MCF 10A (cell line): ENCODE results near the gene RAD21L1. TPM values are rescaled to one million over a fixed set of nuclear protein-coding genes. Genes with fewer than 3 reads are reported as not detected.
A peak's percentile ranks its signal among the peaks of the same experiment; 100 is the strongest.
"Not testable (repeated sequence)": the region's sequence is repeated elsewhere in the genome, so short reads cannot be mapped to it uniquely, and the experiment has no call there.

ENCODE experiments used
- BruUV-seq: library from RNA; stranded (reverse); fragments of 400-500 nt; replicated peaks from 2 replicates; lab custom pipeline; 2021; lab: Mats Ljungman, UMichigan
- CTCF ChIA-PET: fragments of 300-600 bp; sonication (Branson Sonifier 250); formaldehyde crosslinking; extraction: SDS; loops from one replicate; lab custom pipeline; 2021; ENCODE audit warnings: antibody characterized with exemption, inconsistent platforms; lab: Yijun Ruan, JAX
- POLR2A ChIA-PET: fragments of 300-600, 350-650 bp; sonication (Branson Sonifier 250); formaldehyde crosslinking; extraction: SDS; loops from one replicate; lab custom pipeline; 2020; ENCODE audit warnings: antibody characterized with exemption, inconsistent platforms; lab: Yijun Ruan, JAX
- DNase-seq: peaks from one replicate; pipeline ENCODE4 v3.0.0-alpha.2; 2018; ENCODE audit not compliant: unreplicated experiment
- H3K27ac Mint-ChIP-seq: one replicate; pipeline ENCODE4 v1.8.0; 2022; ENCODE audit warnings: mild to moderate bottlenecking, low read depth, mixed read lengths; ENCODE audit not compliant: unreplicated experiment
- H3K27me3 Mint-ChIP-seq: one replicate; pipeline ENCODE4 v1.8.0; 2022; ENCODE audit warnings: mixed read lengths; ENCODE audit not compliant: insufficient read depth, unreplicated experiment
- H3K36me3 Mint-ChIP-seq: one replicate; pipeline ENCODE4 v1.8.0; 2022; ENCODE audit warnings: mild to moderate bottlenecking, moderate library complexity, mixed read lengths; ENCODE audit not compliant: insufficient read depth, unreplicated experiment
- H3K4me1 Mint-ChIP-seq: one replicate; pipeline ENCODE4 v1.8.0; 2022; ENCODE audit warnings: mixed read lengths; ENCODE audit not compliant: insufficient read depth, unreplicated experiment
- H3K4me3 Mint-ChIP-seq: one replicate; pipeline ENCODE4 v1.8.0; 2022; ENCODE audit warnings: mild to moderate bottlenecking, moderate library complexity, mixed read lengths; ENCODE audit not compliant: unreplicated experiment
- H3K9me3 Mint-ChIP-seq: one replicate; pipeline ENCODE4 v1.8.0; 2022; ENCODE audit warnings: mixed read lengths; ENCODE audit not compliant: unreplicated experiment
- intact Hi-C: fragments of 100-400 bp; cut with micrococcal nuclease; formaldehyde crosslinking; loops from 2 replicates; pipeline ENCODE4 v1.14.1; 2022
- total RNA-seq: library from RNA; stranded (reverse); gene quantifications from 2 replicates; pipeline ENCODE4 v1.2.3, GENCODE V29; 2022
- TF ChIP-seq, protein P1 (sequence below): fragments of 200-600 bp; IDR thresholded peaks from one replicate; pipeline ENCODE4 v1.8.0; 2022; ENCODE audit warnings: antibody characterized with exemption, mild to moderate bottlenecking; ENCODE audit not compliant: unreplicated experiment

Gene RAD21L1
- total RNA-seq, 1 experiment from 2014 or later = not detected

DNA sequence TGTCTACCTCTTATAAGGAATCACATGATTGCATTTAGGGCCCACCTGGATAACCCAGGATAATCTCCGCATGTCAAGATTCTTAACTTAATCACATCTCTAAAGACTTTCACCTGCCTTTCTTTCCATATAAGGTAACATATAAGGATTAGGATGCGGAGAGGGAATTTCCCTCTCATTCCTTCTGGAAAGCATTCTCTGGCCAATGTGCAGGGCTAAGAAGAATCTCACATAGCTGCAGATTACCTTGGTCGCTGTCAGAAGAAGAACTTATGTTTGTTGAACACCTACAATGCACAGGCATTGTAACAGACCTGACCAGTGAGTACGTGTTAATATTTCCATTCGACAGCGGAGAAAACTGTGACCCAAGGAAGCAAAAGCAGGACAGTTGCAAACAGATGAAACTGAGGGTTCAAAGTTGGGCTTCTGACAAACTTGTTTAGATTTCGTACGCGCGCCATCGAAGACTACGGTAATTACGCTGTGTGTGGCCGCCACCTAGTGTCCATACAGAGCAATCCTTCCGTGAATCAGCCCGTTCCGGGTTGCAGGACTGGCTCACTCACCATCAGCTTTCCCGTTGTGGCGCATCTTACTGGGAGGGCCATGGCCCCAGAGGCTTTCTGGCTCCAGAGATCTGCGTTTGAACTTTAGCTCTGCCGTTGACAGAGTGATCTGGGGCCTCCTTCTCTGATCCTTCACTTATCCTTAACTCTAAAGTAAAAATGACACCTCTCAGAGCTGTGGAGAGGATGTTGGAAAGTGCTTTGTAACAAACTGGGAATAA, 13.0 kb upstream of the RAD21L1 start:
- intact Hi-C loops = loop anchor here (1.0 to 10.0 kb wide), 4 partner anchors 104 to 397 kb away; no protein-coding TSS in a partner anchor
- H3K27me3 Mint-ChIP-seq = peaks cover 58% of the 10 kb centered on the region
- ChIA-PET POLR2A (interaction anchor here (0.6 to 1.0 kb wide), 4 partner anchors 12 to 97 kb away, joined by 3 read pairs; no protein-coding TSS in a partner anchor), CTCF (interaction anchor here (0.6 to 7.1 kb wide), 37 partner anchors 9 to 690 kb away, joined by 3 to 56 read pairs (median 4); partner anchors contain the start of genes C20orf202, FAM110A and RAD21L1)
- H3K27ac Mint-ChIP-seq = no peak overlapping the region
- peak; percentile 74 for DNase-seq
- no peak overlapping the region for H3K4me3 Mint-ChIP-seq
- peaks cover 20% of the 10 kb centered on the region for H3K4me1 Mint-ChIP-seq
- H3K9me3 Mint-ChIP-seq = no peaks in the 10 kb centered on the region
- no peaks in the 10 kb centered on the region for H3K36me3 Mint-ChIP-seq
- BruUV-seq = no TSS peak
- TF ChIP-seq, protein P1, sequence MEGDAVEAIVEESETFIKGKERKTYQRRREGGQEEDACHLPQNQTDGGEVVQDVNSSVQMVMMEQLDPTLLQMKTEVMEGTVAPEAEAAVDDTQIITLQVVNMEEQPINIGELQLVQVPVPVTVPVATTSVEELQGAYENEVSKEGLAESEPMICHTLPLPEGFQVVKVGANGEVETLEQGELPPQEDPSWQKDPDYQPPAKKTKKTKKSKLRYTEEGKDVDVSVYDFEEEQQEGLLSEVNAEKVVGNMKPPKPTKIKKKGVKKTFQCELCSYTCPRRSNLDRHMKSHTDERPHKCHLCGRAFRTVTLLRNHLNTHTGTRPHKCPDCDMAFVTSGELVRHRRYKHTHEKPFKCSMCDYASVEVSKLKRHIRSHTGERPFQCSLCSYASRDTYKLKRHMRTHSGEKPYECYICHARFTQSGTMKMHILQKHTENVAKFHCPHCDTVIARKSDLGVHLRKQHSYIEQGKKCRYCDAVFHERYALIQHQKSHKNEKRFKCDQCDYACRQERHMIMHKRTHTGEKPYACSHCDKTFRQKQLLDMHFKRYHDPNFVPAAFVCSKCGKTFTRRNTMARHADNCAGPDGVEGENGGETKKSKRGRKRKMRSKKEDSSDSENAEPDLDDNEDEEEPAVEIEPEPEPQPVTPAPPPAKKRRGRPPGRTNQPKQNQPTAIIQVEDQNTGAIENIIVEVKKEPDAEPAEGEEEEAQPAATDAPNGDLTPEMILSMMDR = peak; percentile 78

DNA sequence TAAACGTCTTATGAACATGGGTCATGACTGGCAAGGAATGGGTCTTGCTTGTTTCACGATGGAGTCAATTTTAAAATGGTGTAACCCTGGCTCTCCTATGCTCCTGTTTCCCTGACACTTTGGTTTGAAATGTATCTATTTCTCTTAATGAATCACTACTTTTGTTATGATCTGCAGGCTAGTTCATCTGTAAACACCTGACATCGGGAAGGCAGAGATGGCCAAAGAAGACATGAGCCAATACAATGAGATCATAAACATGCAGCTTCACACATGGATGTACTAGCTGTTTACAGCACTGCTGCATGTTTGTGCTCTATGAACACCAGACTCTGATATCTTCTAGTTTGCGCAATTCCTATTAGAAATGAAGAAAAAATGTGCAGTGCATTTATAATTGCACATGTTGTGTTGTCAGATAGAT, 11.0 kb upstream of the RAD21L1 start:
- POLR2A ChIA-PET = interaction anchor here (1.5 to 1.6 kb wide), 2 partner anchors 11 kb away, joined by 4 to 5 read pairs; partner anchors contain the start of gene RAD21L1
- CTCF ChIA-PET = interaction anchor here (0.7 to 7.1 kb wide), 9 partner anchors 13 to 398 kb away, joined by 3 to 56 read pairs (median 4); no protein-coding TSS in a partner anchor
- Mint-ChIP-seq H3K4me3 (no peak overlapping the region), H3K36me3 (no peaks in the 10 kb centered on the region), H3K27ac (no peak overlapping the region), H3K27me3 (peaks cover 70% of the 10 kb centered on the region), H3K4me1 (peaks cover 20% of the 10 kb centered on the region), H3K9me3 (no peaks in the 10 kb centered on the region)
- no TSS peak for BruUV-seq
- intact Hi-C loops = loop anchor here (5.0 to 10.0 kb wide), 2 partner anchors 220 to 258 kb away; no protein-coding TSS in a partner anchor
- TF ChIP-seq, protein P1 = no peak
- DNase-seq = no peak

DNA sequence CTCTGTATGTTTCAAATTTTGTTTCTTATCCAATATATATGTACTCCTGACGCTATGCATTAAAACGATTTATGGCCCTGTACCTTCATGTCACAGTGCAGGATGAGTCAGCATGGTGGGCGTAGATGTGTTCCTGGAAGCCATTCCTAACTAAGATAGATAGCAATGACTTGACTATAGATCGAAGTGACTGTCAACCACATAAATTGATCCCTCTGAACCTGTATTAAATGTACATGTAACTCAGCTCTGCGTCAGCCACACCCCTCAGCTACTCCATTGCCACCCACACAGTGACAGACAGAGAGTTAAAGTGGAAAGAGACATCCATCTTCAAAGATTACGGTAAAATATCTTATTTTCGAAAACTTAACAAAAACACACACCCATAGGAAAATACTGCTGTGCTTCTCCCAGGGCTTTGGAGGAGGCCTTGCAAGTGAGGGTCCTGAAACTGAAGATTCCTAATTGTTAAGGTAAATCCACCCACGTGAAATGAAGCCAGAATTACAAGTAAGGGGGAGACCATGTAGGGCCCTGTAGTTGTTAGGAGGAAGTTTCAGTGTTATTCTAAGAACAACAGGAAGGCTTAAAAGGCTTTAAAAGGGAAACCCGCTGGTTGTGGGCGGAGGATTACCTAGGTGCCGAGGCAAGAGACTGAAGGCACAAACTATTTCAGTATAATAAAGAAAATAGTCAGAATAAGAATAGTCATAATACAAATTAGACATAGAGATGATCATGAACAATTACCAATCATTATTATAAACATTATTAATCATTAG, 10.3 kb upstream of the RAD21L1 start:
- intact Hi-C loops = loop anchor here (10.0 kb wide), 1 partner anchor 219 kb away; no protein-coding TSS in a partner anchor
- Mint-ChIP-seq H3K4me3 (no peak overlapping the region), H3K9me3 (no peaks in the 10 kb centered on the region), H3K27ac (peak overlapping the region; percentile 21), H3K36me3 (no peaks in the 10 kb centered on the region), H3K27me3 (peaks cover 70% of the 10 kb centered on the region), H3K4me1 (peaks cover 15% of the 10 kb centered on the region)
- ChIA-PET CTCF (interaction anchor here (0.7 to 1.4 kb wide), 4 partner anchors 35 to 260 kb away, joined by 3 to 4 read pairs (median 3); no protein-coding TSS in a partner anchor), POLR2A (interaction anchor here (1.5 kb wide), 1 partner anchor 10 kb away, joined by 4 read pairs; the partner anchor contains the start of gene RAD21L1)
- BruUV-seq = no TSS peak
- no peak for DNase-seq
- TF ChIP-seq, protein P1 = no peak

DNA sequence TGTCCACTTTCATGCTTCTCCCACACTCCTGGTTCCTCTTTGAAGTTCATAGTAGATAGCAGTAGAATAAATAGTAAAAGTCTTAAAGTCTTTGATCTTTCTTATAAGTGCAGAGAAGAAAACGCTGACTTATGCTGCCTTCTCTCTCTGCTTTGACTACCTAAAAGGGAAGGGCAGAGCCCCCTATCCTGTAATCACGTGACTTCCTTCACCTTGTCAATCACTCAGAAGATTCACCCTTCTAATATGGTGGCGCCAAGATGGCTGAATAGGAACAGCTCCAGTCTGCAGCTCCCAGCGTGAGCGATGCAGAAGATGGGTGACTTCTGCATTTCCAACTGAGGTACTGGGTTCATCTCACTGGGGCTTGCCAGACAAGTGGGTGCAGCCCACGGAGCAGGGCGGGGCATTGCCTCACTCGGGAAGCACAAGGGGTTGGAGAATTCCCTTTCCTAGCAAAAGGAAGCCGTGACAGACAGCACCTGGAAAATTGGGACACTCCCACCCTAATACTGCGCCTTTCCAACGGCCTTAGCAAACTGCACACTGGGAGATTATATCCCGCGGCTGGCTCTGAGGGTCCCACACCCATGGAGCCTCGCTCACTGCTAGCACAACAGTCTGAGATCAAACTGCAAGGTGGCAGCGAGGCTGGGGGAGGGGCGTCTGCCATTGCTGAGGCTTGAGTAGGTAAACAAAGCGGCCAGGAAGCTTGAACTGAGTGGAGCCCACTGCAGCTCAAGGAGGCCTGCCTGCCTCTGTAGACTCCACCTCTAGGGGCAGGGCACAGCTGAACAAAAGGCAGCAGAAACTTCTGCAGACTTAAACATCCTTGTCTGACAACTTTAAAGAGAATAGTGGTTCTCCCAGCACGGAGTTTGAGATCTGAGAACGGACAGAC, 9.1 kb upstream of the RAD21L1 start:
- H3K4me3 Mint-ChIP-seq, DNase-seq, H3K27ac Mint-ChIP-seq, H3K36me3 Mint-ChIP-seq, H3K9me3 Mint-ChIP-seq, BruUV-seq: not testable (repeated sequence)
- POLR2A ChIA-PET = interaction anchor here (1.1 kb wide), 1 partner anchor 10 kb away, joined by 3 read pairs; no protein-coding TSS in a partner anchor
- peaks cover 14% of the 10 kb centered on the region for H3K4me1 Mint-ChIP-seq
- intact Hi-C loops = loop anchor here (10.0 kb wide), 1 partner anchor 218 kb away; no protein-coding TSS in a partner anchor
- CTCF ChIA-PET = interaction anchor here (0.7 to 1.4 kb wide), 3 partner anchors 33 to 261 kb away, joined by 3 read pairs; no protein-coding TSS in a partner anchor
- peaks cover 76% of the 10 kb centered on the region for H3K27me3 Mint-ChIP-seq

DNA sequence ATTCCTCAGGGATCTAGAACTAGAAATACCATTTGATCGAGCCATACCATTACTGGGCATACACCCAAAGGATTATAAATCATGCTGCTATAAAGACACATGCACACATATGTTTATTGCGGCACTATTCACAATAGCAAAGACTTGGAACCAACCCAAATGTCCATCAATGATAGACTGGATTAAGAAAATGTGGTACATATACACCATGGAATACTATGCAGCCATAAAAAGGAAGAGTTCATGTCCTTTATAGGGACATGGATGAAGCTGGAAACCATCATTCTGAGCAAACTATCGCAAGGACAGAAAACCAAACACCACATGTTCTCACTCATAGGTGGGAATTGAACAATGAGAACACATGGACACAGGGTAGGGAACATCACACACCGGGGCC, 3.1 kb upstream of the RAD21L1 start:
- H3K27ac Mint-ChIP-seq, H3K9me3 Mint-ChIP-seq, H3K36me3 Mint-ChIP-seq, CTCF ChIA-PET, POLR2A ChIA-PET, intact Hi-C loops, H3K4me1 Mint-ChIP-seq, DNase-seq, H3K4me3 Mint-ChIP-seq, BruUV-seq: not testable (repeated sequence)
- H3K27me3 Mint-ChIP-seq = peaks cover 54% of the 10 kb centered on the region
